ENCODE measurements around the gene FGL2.
"Not testable (repeated sequence)": the region's sequence is repeated elsewhere in the genome, so short reads cannot be mapped to it uniquely, and the experiment has no call there.

Gene FGL2

GRCh38 chr7:77209479-77210139, 10.0 kb upstream of the FGL2 start:
- no peak for DNase-seq

- no peak for DNase-seq
Observed at GRCh38 chr7:77208416-77208815, 8.8 kb upstream of the FGL2 start.

DNA sequence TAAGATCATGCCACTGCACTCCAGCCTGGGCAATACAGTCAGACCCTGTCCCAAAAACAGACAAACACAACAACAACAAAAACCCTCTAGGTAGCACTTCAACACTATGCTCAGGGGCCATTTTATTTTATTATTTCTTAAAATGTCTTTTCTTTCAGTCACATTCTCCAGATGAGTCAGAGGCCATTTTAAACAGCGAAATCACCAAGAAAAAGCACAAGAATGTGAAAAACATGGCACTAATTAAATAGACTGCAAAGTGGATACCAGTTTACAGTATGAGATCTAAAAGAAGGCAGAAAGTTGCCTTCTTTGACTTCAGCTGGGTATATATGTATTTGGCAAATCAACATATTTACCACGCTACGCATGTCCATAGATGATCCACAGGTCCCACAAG, 6.1 kb upstream of the FGL2 start:
- no peak for DNase-seq

- no peak for DNase-seq
Observed at GRCh38 chr7:77202481-77202976, 2.9 kb upstream of the FGL2 start.

DNA sequence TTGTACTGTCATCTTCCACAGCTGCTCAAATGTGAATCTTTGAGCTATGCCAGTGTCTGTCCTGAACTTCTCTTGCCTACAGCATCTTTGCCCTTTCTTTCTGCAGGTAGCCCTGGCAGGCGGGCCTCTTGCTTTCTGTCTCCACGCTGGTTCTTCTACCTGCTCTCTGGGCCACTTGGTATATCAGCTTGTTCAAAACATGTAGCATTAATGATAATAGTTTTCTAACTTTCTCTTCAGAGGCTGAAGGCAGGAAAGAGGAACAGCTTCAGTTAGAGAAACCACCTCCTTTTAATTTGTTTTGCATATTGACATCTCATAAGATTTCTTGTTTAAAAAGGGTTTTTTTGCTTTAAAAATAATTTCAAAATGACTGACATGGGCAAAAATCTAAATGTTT, 923 bp upstream of the FGL2 start:
- DNase-seq = no peak

- no peak for DNase-seq
Observed at GRCh38 chr7:77197141-77197540, 2.5 kb downstream of the FGL2 start.

- DNase-seq = peak; percentile 61
Observed at GRCh38 chr7:77188731-77189437, 10.7 kb downstream of the FGL2 start.

- DNase-seq = no peak
Observed at GRCh38 chr7:77185866-77186265, 13.8 kb downstream of the FGL2 start.

DNA sequence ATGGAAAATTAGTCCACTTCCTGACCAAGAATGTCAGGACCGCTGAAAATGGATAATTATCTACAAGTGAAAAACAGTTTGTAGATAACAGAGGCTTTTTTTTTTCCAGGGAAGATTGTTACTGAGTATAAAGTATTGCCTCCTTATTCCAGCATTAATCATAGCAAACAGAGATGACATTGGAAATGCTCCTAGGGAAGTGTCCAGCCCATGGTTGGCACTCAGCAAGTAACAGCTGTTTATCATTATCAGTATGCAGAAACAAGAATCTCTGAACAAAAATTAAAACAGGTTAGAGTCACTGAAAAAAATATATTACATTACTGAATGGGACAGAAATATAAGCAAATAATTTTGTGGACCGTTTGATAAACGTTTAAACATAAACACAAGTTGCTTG, 14.6 kb downstream of the FGL2 start:
- no peak for DNase-seq

- no peak for DNase-seq
Observed at GRCh38 chr7:77184463-77184862, 15.2 kb downstream of the FGL2 start.

GRCh38 chr7:77182261-77182660, 17.4 kb downstream of the FGL2 start:
- DNase-seq = no peak

- DNase-seq = no peak
Observed at GRCh38 chr7:77181734-77182133, 17.9 kb downstream of the FGL2 start.

- DNase-seq = no peak
Observed at GRCh38 chr7:77181015-77181595, 18.5 kb downstream of the FGL2 start.

DNA sequence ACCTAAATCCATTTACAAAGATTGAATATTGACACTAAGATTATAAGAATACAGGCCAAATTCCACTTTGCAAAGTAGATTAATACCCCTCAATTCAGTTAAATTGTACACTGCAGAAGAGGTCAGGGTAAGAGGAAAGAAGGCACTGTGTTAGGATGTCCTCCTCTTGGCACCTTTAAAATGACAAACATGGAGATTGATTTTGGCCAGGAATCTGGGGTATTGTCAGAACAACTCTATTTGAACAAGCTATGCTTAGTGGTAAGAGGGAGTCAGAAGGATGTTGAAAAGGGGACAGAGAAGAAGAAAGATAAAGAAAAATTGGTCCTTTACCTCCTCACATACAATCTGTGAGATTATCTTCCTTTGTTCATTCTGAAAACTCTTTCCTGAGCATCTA, 21.6 kb downstream of the FGL2 start:
- DNase-seq = not testable (repeated sequence)

DNA sequence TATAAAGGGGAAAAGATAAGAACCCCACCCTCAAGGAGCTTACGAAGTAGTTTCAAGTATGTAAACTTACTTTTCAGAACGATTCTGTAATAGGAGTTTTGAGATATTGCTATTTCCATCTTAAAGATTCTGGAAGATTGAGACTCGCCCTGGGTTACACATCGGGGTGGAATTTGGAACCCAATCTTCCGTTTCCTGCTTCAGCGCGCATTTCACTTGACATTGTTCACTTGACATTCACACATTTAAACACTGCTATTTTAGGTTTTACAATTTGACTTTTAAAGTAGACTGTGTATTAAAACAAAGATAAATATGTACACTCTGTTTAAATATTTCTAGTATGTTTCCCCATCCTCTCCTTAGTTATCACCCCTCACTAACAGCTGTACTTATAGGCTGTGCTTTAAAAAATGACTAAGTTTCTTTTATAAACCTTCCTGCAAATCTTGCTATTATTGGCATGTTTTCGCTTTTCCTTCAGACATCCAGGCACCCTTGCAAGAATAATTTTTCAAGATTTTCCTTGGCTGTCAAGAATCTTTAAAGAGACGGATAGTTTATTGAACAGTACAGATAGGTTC, 22.2 kb downstream of the FGL2 start:
- DNase-seq = not testable (repeated sequence)

- not testable (repeated sequence) for DNase-seq
Observed at GRCh38 chr7:77175274-77175800, 24.3 kb downstream of the FGL2 start.

- not testable (repeated sequence) for DNase-seq
Observed at GRCh38 chr7:77174418-77174817, 25.2 kb downstream of the FGL2 start.

- not testable (repeated sequence) for DNase-seq
Observed at GRCh38 chr7:77172437-77173172, 27.0 kb downstream of the FGL2 start.

DNA sequence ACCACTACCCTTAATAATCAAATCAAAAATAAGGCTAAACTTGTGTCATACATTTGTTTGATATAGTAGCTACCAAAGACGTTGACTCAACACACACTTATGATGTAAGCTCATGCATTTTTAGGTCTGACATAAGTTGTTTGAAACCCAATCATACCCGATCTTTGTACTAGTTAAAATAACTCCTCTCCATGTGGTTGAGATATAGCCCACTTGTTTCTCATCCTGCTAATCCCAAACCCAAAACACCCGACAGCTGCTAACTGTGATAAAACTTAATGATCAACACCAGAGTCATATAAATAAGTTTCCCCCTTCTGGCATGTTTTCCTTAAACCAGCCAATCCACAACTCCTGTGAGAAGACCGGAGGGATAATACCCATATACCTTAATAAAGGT, 28.5 kb downstream of the FGL2 start:
- not testable (repeated sequence) for DNase-seq

DNA sequence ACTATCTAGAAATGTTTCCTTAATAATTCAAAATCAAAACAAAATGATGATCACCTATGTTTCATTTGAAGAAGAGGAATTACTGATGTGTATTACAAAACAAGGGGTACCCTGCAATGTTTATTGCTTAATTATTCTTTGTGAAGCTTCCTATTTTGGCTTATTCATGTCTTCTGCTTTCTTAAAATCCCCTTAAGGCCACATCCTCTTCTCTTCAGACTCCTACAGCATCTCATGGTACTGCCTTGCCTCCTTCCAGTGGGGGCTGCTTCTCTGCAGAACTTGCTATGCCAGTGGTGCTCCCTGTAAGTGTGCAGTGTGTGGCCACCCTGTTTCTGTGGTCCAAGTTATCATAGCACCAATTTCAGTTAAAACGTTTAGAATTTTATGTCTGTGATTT, 42.2 kb downstream of the FGL2 start:
- no peak for DNase-seq

DNA sequence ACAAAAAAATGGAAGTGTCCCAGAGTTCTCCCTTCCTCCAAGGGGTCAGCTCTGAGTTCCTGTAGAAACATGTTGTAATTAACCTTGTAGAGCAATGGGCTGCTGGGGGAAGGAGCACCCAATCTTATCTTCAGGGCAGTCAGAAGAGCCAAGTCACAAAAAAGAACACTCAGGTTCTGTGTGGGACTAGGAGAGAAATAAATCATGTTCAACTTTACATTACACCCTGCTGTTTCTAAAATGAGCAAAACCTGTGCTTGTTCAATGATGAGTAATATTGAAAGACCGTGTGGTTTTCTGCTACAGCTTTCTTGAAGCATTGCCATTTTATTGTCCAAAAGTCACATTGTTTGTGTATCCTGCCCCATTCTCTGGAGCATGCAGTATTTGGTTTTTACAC, 42.6 kb downstream of the FGL2 start:
- DNase-seq = not testable (repeated sequence)

DNA sequence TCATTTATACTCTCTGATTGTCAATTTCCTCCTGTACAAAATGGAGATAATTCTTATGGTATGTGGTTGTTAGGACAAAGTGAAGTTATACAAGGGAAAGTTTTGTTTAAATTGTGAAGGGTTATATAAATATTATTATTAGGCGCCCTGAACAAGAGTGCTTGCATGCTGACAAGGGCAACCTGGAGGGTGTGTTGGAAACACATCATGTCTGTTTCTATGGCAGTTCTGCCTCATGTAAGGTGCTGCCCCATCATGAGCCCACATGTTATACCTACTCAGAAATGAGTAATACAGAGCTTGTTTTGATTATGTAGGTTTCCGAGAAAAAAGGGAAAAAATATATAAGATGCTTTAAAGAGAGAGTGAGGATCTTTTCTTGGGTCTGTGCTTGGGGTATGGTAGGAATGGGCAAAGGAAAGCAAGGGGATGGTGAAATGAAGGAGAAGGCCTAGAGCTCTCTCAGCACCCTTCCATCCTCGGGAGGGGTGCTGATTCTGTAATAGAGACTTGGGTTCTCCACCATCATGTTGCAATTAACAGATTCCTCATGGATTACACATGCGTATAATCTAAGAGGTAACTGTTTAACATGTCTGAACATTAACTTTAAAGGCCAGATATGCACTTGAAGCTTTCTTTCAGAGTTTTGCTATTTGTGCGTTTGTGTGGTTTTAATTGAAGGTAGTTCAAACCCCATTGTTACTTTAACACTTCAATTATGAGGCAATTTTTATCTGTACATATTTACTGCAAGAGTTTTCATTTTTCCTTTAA, 43.8 kb downstream of the FGL2 start:
- DNase-seq = not testable (repeated sequence)
